ENCODE data around the gene SYNDIG1. TPM values are rescaled to one million over a fixed set of nuclear protein-coding genes. Genes with fewer than 3 reads are reported as not detected.

SYNDIG1 gene
- polyA plus RNA-seq, 1 of the 3 experiments (the other 2 are of a cell fraction) = not detected

GRCh38 chr20:24498641-24499040 lies 29.2 kb downstream of the SYNDIG1 start (continued):
- TF ChIP-seq CTCF (IDR thresholded peaks at IDR 0.05) = no peak

GRCh38 chr20:24499472-24499871 lies 30.0 kb downstream of the SYNDIG1 start:
- H3K79me2 ChIP-seq (ENCODE audit: insufficient read depth) = no peaks in the 10 kb centered on the region
- TF ChIP-seq JUND (IDR thresholded peaks at IDR 0.05) (no peak), GATA2 (CRISPR knock-in tag; IDR thresholded peaks at IDR 0.05) (no peak), SMC3 (IDR thresholded peaks at IDR 0.05; ENCODE audit: low read depth, low read length) (no peak), ELF1 (IDR thresholded peaks at IDR 0.05) (no peak), NRF1 (IDR thresholded peaks at IDR 0.05; ENCODE audit: low read depth, low read length) (no peak), RCOR1 (IDR thresholded peaks at IDR 0.05; ENCODE audit: low read length) (no peak), SIN3A (IDR thresholded peaks at IDR 0.05; ENCODE audit: borderline replicate concordance, low read depth, low read length) (no peak)
- 61% methylated on average over 6 of the region's 6 CpGs for WGBS (ENCODE audit: low lambda C conversion rate)

GRCh38 chr20:24501764-24502556 lies 32.5 kb downstream of the SYNDIG1 start:
- Histone ChIP-seq H3K27ac (ENCODE audit: low read depth in 2 of 2, low read length in 1 of 2) (peak overlapping the region in 1 of 2 experiments; percentile 87; a peak in 2 of 4 replicates), H3K27me3 (ENCODE audit: insufficient read depth) (no peaks in the 10 kb centered on the region), H3F3A (replicated peaks; ENCODE audit: insufficient read depth) (peaks cover 8% of the 10 kb centered on the region), H3K9ac (peak overlapping the region; percentile 27; the same call in 1 of the 2 replicates), H4K20me1 (ENCODE audit: insufficient read depth) (no peaks in the 10 kb centered on the region), H3K4me3 (ENCODE audit: low read depth in 2 of 2, low read length in 1 of 2) (no peak overlapping the region), H3K4me1 (ENCODE audit: control insufficient read depth in 1 of 2, insufficient read depth in 2 of 2, low read depth in 1 of 2, low read length in 1 of 2) (peaks cover 0 to 14% of the 10 kb centered on the region in 2 experiments; a peak in 3 of 4 replicates), H3K36me3 (replicated peaks in 1 of 2; ENCODE audit: control insufficient read depth in 1 of 2, insufficient read depth in 2 of 2, low read length in 1 of 2) (no peaks in the 10 kb centered on the region), H3K9me3 (no peaks in the 10 kb centered on the region), H2AFZ (ENCODE audit: low read depth) (no peak overlapping the region), H3K79me2 (ENCODE audit: insufficient read depth) (no peaks in the 10 kb centered on the region), H3K9me2 (no peaks in the 10 kb centered on the region), H3K4me2 (peak overlapping the region; percentile 64)
- CTCF ChIA-PET = interaction anchor here (0.8 kb wide), 1 partner anchor 13 kb away, joined by 3 read pairs; no protein-coding TSS in a partner anchor
- POLR2A ChIA-PET = no interaction called here
- 16% methylated on average over 14 of the region's 15 CpGs for WGBS (ENCODE audit: low lambda C conversion rate)
- DNase-seq = peak; percentile 51
- TF ChIP-seq NFIC (IDR thresholded peaks at IDR 0.05; ENCODE audit: borderline replicate concordance) = no peak
- no peak; the same call in 1 of the 2 replicates for TF ChIP-seq TCF12 (IDR thresholded peaks at IDR 0.05)
- no peak for TF ChIP-seq RFX5 (IDR thresholded peaks at IDR 0.05; ENCODE audit: low read length)
- no peak for TF ChIP-seq GATA2 (CRISPR knock-in tag; IDR thresholded peaks at IDR 0.05)
- no peak for TF ChIP-seq MAX (IDR thresholded peaks at IDR 0.05; ENCODE audit: low read depth)
- no peak for TF ChIP-seq MEF2A (IDR thresholded peaks at IDR 0.05; ENCODE audit: borderline replicate concordance, low read depth)
- TF ChIP-seq PBX3 (IDR thresholded peaks at IDR 0.05) = peak; percentile 24; the same call in 1 of the 2 replicates
- TF ChIP-seq SMC3 (IDR thresholded peaks at IDR 0.05; ENCODE audit: low read depth, low read length) = no peak
- TF ChIP-seq TEAD4 (IDR thresholded peaks at IDR 0.05; ENCODE audit: borderline replicate concordance, insufficient read depth) = no peak
- TF ChIP-seq FOSL2 (IDR thresholded peaks at IDR 0.05; ENCODE audit: borderline replicate concordance, low read depth) = peak; percentile 62
- no peak for TF ChIP-seq NRF1 (IDR thresholded peaks at IDR 0.05; ENCODE audit: low read depth, low read length)
- TF ChIP-seq USF1 (IDR thresholded peaks at IDR 0.05; ENCODE audit: borderline replicate concordance, low read depth) = peak; percentile 81; the same call in 1 of the 2 replicates
- TF ChIP-seq ELF1 (IDR thresholded peaks at IDR 0.05) = no peak
- TF ChIP-seq ZBTB33 (IDR thresholded peaks at IDR 0.05; ENCODE audit: borderline replicate concordance, low read depth) = no peak

More at GRCh38 chr20:24499472-24499871, 30.0 kb downstream of the SYNDIG1 start:
- Histone ChIP-seq H2AFZ (ENCODE audit: low read depth) (no peak overlapping the region), H3K9me2 (no peaks in the 10 kb centered on the region), H3K27ac (ENCODE audit: low read depth in 2 of 2, low read length in 1 of 2) (no peak overlapping the region), H3K9ac (no peak overlapping the region), H4K20me1 (ENCODE audit: insufficient read depth) (no peaks in the 10 kb centered on the region), H3K27me3 (ENCODE audit: insufficient read depth) (no peaks in the 10 kb centered on the region), H3K4me3 (ENCODE audit: low read depth in 2 of 2, low read length in 1 of 2) (no peak overlapping the region), H3K36me3 (replicated peaks in 1 of 2; ENCODE audit: control insufficient read depth in 1 of 2, insufficient read depth in 2 of 2, low read length in 1 of 2) (no peaks in the 10 kb centered on the region), H3K4me1 (ENCODE audit: control insufficient read depth in 1 of 2, insufficient read depth in 2 of 2, low read depth in 1 of 2, low read length in 1 of 2) (peaks cover 0 to 14% of the 10 kb centered on the region in 2 experiments; a peak in 3 of 4 replicates), H3K9me3 (no peaks in the 10 kb centered on the region), H3K4me2 (no peak overlapping the region), H3F3A (replicated peaks; ENCODE audit: insufficient read depth) (peaks cover 8% of the 10 kb centered on the region)
- CTCF ChIA-PET = no interaction called here
- POLR2A ChIA-PET = no interaction called here
- DNase-seq = no peak

All from SK-N-SH (cell line).